ENCODE results near the gene ABHD17A. TPM values are rescaled to one million over a fixed set of nuclear protein-coding genes. Genes with fewer than 3 reads are reported as not detected.
A peak's percentile ranks its signal among the peaks of the same experiment; 100 is the strongest.

Gene ABHD17A
- polyA plus RNA-seq, 3 donors = 69.8 to 96.1 (median 79.0) TPM

- Mint-ChIP-seq H3K27ac (peak overlapping the region; percentile 71 to 89 (median 80)), H3K4me1 (peaks cover 18% of the 10 kb centered on the region), H3K9me3 (peaks cover 0 to 5% (median 0%) of the 10 kb centered on the region in 7 donors), H3K4me3 (no peak overlapping the region), H3K27me3 (ENCODE audit: low read depth in 3 of 3) (no peaks in the 10 kb centered on the region), H3K36me3 (peaks cover 35 to 67% of the 10 kb centered on the region in 2 donors)
- Histone ChIP-seq H3K4me2 (replicated peaks; ENCODE audit: extremely low read depth, low read length, poor library complexity, severe bottlenecking) (peak overlapping the region; percentile 37), H3K4me1 (ENCODE audit: control insufficient read depth in 1 of 2, insufficient read depth in 2 of 2, low read length in 2 of 2) (peaks cover 21 to 24% of the 10 kb centered on the region in 2 donors), H3K9me3 (replicated peaks in 1 of 2; ENCODE audit: control insufficient read depth in 1 of 2, insufficient read depth in 1 of 2, low read length in 2 of 2) (no peaks in the 10 kb centered on the region), H3K36me3 (replicated peaks in 1 of 2; ENCODE audit: control insufficient read depth in 1 of 2, insufficient read depth in 2 of 2, low read length in 2 of 2) (peaks cover 46 to 47% of the 10 kb centered on the region in 2 donors), H2AFZ (ENCODE audit: insufficient read depth, low read depth, low read length, poor library complexity, severe bottlenecking) (no peak overlapping the region), H3K79me2 (ENCODE audit: insufficient read depth, low read length) (no peaks in the 10 kb centered on the region), H3K27me3 (ENCODE audit: control insufficient read depth in 2 of 2, insufficient read depth in 2 of 2, low read length in 2 of 2) (no peaks in the 10 kb centered on the region), H4K20me1 (ENCODE audit: insufficient read depth, low read length) (no peaks in the 10 kb centered on the region), H3K27ac (ENCODE audit: low read depth in 1 of 2, low read length in 2 of 2) (peak overlapping the region; percentile 58 to 64), H3K4me3 (replicated peaks in 1 of 3; ENCODE audit: low read depth in 2 of 3, low read length in 3 of 3) (no peak overlapping the region), H3K9ac (ENCODE audit: insufficient read depth, low read length, poor library complexity, severe bottlenecking) (no peak overlapping the region)
- peak in 2 of 3 donors; percentile 56 to 63 for DNase-seq
- intact Hi-C loops (cut with micrococcal nuclease) = no loop called here
- no peak for TF ChIP-seq CTCF (IDR thresholded peaks at IDR 0.05)
- 68% methylated on average over 3 of the region's 8 CpGs for WGBS (ENCODE audit: insufficient coverage)
Measured at GRCh38 chr19:1923319-1923718, 38.0 kb upstream of the ABHD17A start.

- peaks cover 0 to 5% (median 0%) of the 10 kb centered on the region in 7 donors for H3K9me3 Mint-ChIP-seq
- H3K4me1 ChIP-seq (ENCODE audit: control insufficient read depth in 1 of 2, insufficient read depth in 2 of 2, low read length in 2 of 2) = peaks cover 22 to 24% of the 10 kb centered on the region in 2 donors
- H3K9me3 ChIP-seq (replicated peaks in 1 of 2; ENCODE audit: control insufficient read depth in 1 of 2, insufficient read depth in 1 of 2, low read length in 2 of 2) = no peaks in the 10 kb centered on the region
- H2AFZ ChIP-seq (ENCODE audit: insufficient read depth, low read depth, low read length, poor library complexity, severe bottlenecking) = no peak overlapping the region
- no peak overlapping the region for H3K4me3 Mint-ChIP-seq
- intact Hi-C loops (cut with micrococcal nuclease) = no loop called here
- H3K4me2 ChIP-seq (replicated peaks; ENCODE audit: extremely low read depth, low read length, poor library complexity, severe bottlenecking) = peak overlapping the region; percentile 37
- H3K4me1 Mint-ChIP-seq = peaks cover 17% of the 10 kb centered on the region
- H3K27me3 ChIP-seq (ENCODE audit: control insufficient read depth in 2 of 2, insufficient read depth in 2 of 2, low read length in 2 of 2) = no peaks in the 10 kb centered on the region
- peaks cover 51 to 52% of the 10 kb centered on the region in 2 donors for H3K36me3 ChIP-seq (replicated peaks in 1 of 2; ENCODE audit: control insufficient read depth in 1 of 2, insufficient read depth in 2 of 2, low read length in 2 of 2)
- no peaks in the 10 kb centered on the region for H3K79me2 ChIP-seq (ENCODE audit: insufficient read depth, low read length)
- H3K9ac ChIP-seq (ENCODE audit: insufficient read depth, low read length, poor library complexity, severe bottlenecking) = no peak overlapping the region
- peaks cover 0 to 1% (median 0%) of the 10 kb centered on the region in 3 donors for H3K27me3 Mint-ChIP-seq (ENCODE audit: low read depth in 3 of 3)
- DNase-seq = no peak
- peak overlapping the region in 6 of 7 donors; percentile 60 to 89 (median 74) for H3K27ac Mint-ChIP-seq
- H3K4me3 ChIP-seq (replicated peaks in 1 of 3; ENCODE audit: low read depth in 2 of 3, low read length in 3 of 3) = no peak overlapping the region
- no peaks in the 10 kb centered on the region for H4K20me1 ChIP-seq (ENCODE audit: insufficient read depth, low read length)
- H3K36me3 Mint-ChIP-seq = peaks cover 40 to 72% of the 10 kb centered on the region in 2 donors
- H3K27ac ChIP-seq (ENCODE audit: low read depth in 1 of 2, low read length in 2 of 2) = peak overlapping the region; percentile 58 to 64
- no peak for TF ChIP-seq CTCF (IDR thresholded peaks at IDR 0.05)
- 99% methylated on average over 15 of the region's 23 CpGs for WGBS (ENCODE audit: insufficient coverage)
Measured at GRCh38 chr19:1922803-1923202, 37.5 kb upstream of the ABHD17A start.

Measured in CD14-positive monocyte (primary cell).